Endothelial cell of umbilical vein (primary cell): Measurements from ENCODE around the gene CRB1. TPM values are rescaled to one million over a fixed set of nuclear protein-coding genes. Genes with fewer than 3 reads are reported as not detected.

Experiments used
- BruUV-seq: library from RNA; stranded (reverse); fragments of 400-500 nt; replicated peaks from 2 replicates; lab custom pipeline; 2021; lab: Mats Ljungman, UMichigan
- CTCF ChIA-PET: fragments of 300-600, 350-600 bp; sonication (Branson Sonifier 250); formaldehyde crosslinking; loops from one replicate; lab custom pipeline; 2021; ENCODE audit warnings: antibody characterized with exemption, inconsistent platforms; lab: Charles Lee
- POLR2A ChIA-PET: fragments of 300-600, 350-600 bp; sonication (Branson Sonifier 250); formaldehyde crosslinking; loops from one replicate; lab custom pipeline; 2021; ENCODE audit warnings: antibody characterized with exemption, inconsistent platforms; lab: Charles Lee
- DNase-seq: peaks from one replicate; pipeline ENCODE4 v3.0.0-alpha.2; 2011; ENCODE audit warnings: low read depth, low spot score
- FAIRE-seq: peaks from 2 replicates; lab custom pipeline; 2011; peaks lifted over from hg19 to GRCh38; lab: Jason Lieb, UNC
- H2AFZ ChIP-seq: 2 replicates; pipeline ENCODE4 v1.6.0; 2012; ENCODE audit warnings: low read depth, low read length, control low read depth, inconsistent platforms
- H3K27ac ChIP-seq: 2 replicates; pipeline ENCODE4 v1.5.1; 2011; ENCODE audit warnings: low read depth, mild to moderate bottlenecking, control low read depth, low read length, moderate library complexity; ENCODE audit not compliant: insufficient read depth
- H3K27me3 ChIP-seq, 2 experiments: 2 replicates each; pipeline versions ENCODE4 v1.6.0 to v1.6.1; 2011; ENCODE audit warnings: low read length in 2 of 2, mixed read lengths in 1 of 2; ENCODE audit not compliant: control insufficient read depth in 2 of 2, insufficient read depth in 2 of 2
- H3K36me3 ChIP-seq, 2 experiments: 2 replicates in 1 of 2; 3 replicates in 1 of 2; pipeline ENCODE4 v1.5.1; 2011; ENCODE audit warnings: low read length in 2 of 2, mild to moderate bottlenecking in 1 of 2, moderate library complexity in 1 of 2; ENCODE audit not compliant: control insufficient read depth in 2 of 2, insufficient read depth in 2 of 2; ENCODE audit errors: extremely low read depth in 1 of 2
- H3K4me1 ChIP-seq: 3 replicates; pipeline ENCODE4 v1.5.1; 2011; ENCODE audit warnings: mild to moderate bottlenecking, low read length; ENCODE audit not compliant: control insufficient read depth, insufficient read depth; ENCODE audit errors: extremely low read depth
- H3K4me2 ChIP-seq: 2 replicates; pipeline ENCODE4 v1.6.1; 2011; ENCODE audit warnings: low read length, control low read depth, mixed read lengths; ENCODE audit not compliant: insufficient read depth
- H3K4me3 ChIP-seq, 3 experiments: fragments of 200-600 bp in 1 of 3; sonication (generic), shearing (Covaris generic) in 1 of 3; replicated peaks in 1 of 3; 2 replicates each; pipeline ENCODE4 v1.5.1; 2011 to 2016; ENCODE audit warnings: control low read depth in 3 of 3, low read length in 3 of 3, mild to moderate bottlenecking in 2 of 3, inconsistent platforms in 1 of 3, low read depth in 1 of 3, moderate library complexity in 1 of 3; ENCODE audit not compliant: insufficient read depth in 1 of 3
- H3K79me2 ChIP-seq: 2 replicates; pipeline ENCODE4 v1.6.0; 2012; ENCODE audit warnings: low read length, inconsistent platforms; ENCODE audit not compliant: control insufficient read depth, insufficient read depth
- H3K9ac ChIP-seq: replicated peaks from 2 replicates; pipeline ENCODE3; 2011; ENCODE audit warnings: low read length, control low read depth; ENCODE audit not compliant: insufficient read depth; ENCODE audit errors: extremely low read depth
- H3K9me1 ChIP-seq: replicated peaks from 3 replicates; pipeline ENCODE4 v1.6.0; 2011; ENCODE audit warnings: mild to moderate bottlenecking, low read length; ENCODE audit not compliant: control insufficient read depth, insufficient read depth; ENCODE audit errors: extremely low read depth
- H3K9me3 ChIP-seq: replicated peaks from 2 replicates; pipeline ENCODE4 v1.5.1; 2012; ENCODE audit warnings: low read length, inconsistent platforms; ENCODE audit not compliant: control insufficient read depth, insufficient read depth
- H4K20me1 ChIP-seq: replicated peaks from 2 replicates; pipeline ENCODE3; 2011; ENCODE audit warnings: mild to moderate bottlenecking, low read length; ENCODE audit not compliant: control insufficient read depth, insufficient read depth; ENCODE audit errors: extremely low read depth
- CTCF ChIP-seq, 2 donors: IDR thresholded peaks; 1 replicate in 1 of 2; 2 replicates in 1 of 2; pipeline ENCODE4 v1.5.1; 2011; ENCODE audit warnings: low read length in 2 of 2, mild to moderate bottlenecking in 2 of 2, moderate library complexity in 2 of 2, control low read depth in 1 of 2, inconsistent platforms in 1 of 2, low read depth in 1 of 2; ENCODE audit not compliant: insufficient read depth in 1 of 2; ENCODE audit errors: extremely low read depth in 1 of 2
- EZH2 ChIP-seq: IDR thresholded peaks from 2 replicates; pipeline ENCODE4 v1.6.1; 2012; ENCODE audit warnings: borderline replicate concordance, low read depth, mild to moderate bottlenecking, moderate library complexity, low read length, inconsistent platforms; ENCODE audit not compliant: severe bottlenecking
- FOS ChIP-seq: IDR thresholded peaks from 2 replicates; pipeline ENCODE4 v1.6.1; 2011; ENCODE audit warnings: mild to moderate bottlenecking, low read length, moderate library complexity, borderline replicate concordance; ENCODE audit not compliant: insufficient read depth
- GATA2 ChIP-seq: IDR thresholded peaks from 2 replicates; pipeline ENCODE4 v1.7.0; 2011; ENCODE audit warnings: low read depth, mild to moderate bottlenecking, moderate library complexity, mixed read lengths, low read length; ENCODE audit not compliant: insufficient read length, insufficient read depth
- JUN ChIP-seq: IDR thresholded peaks from 2 replicates; pipeline ENCODE4 v1.6.1; 2011; ENCODE audit warnings: borderline replicate concordance, low read depth; ENCODE audit not compliant: insufficient read length, insufficient read depth
- MYC ChIP-seq: IDR thresholded peaks from one replicate; pipeline ENCODE4 v1.6.1; 2011; ENCODE audit warnings: mild to moderate bottlenecking, low read depth, low read length
- POLR2A ChIP-seq: IDR thresholded peaks from 2 replicates; pipeline ENCODE4 v1.6.1; 2012; ENCODE audit warnings: low read depth, mild to moderate bottlenecking, control low read depth, low read length
- POLR2AphosphoS5 ChIP-seq: IDR thresholded peaks from 2 replicates; pipeline ENCODE4 v1.6.1; 2012; ENCODE audit warnings: low read depth, mild to moderate bottlenecking, control low read depth, low read length, moderate library complexity; ENCODE audit not compliant: insufficient read depth
- dilution Hi-C: fragments of 300-500 bp; cut with MboI; formaldehyde crosslinking; loops from one replicate; pipeline ENCODE4 v1.15.0; 2019; ENCODE audit warnings: low sequenced_read_pairs; ENCODE audit not compliant: extremely low pct_ligation_motif_present
- intact Hi-C: fragments of 100-400 bp; cut with micrococcal nuclease; formaldehyde crosslinking; loops from one replicate; pipeline ENCODE4 v1.10.0; 2022
- polyA plus RNA-seq, 4 experiments: library from polyadenylated mRNA; depleted of rRNA in 3 of 4; stranded (reverse) in 3 of 4; unstranded in 1 of 4; fragments of >200 nt; gene quantifications; 2 replicates each; pipeline versions ENCODE4 v1.2.1 to v1.2.3, GENCODE V29; 2011 to 2012; ENCODE audit warnings: missing spikeins in 1 of 4
- total RNA-seq: library from RNA; stranded (reverse); gene quantifications from 2 replicates; pipeline ENCODE4 v1.2.3, GENCODE V29; 2021
- TF ChIP-seq, protein P1 (sequence below): IDR thresholded peaks from 2 replicates; pipeline ENCODE4 v1.6.1; 2011; ENCODE audit not compliant: insufficient read depth, insufficient read length

Gene CRB1
- total and polyA plus RNA-seq, 2 donors (not counting 3 experiments of a cell fraction or from before 2014, with no cell fraction given): not detected

DNA sequence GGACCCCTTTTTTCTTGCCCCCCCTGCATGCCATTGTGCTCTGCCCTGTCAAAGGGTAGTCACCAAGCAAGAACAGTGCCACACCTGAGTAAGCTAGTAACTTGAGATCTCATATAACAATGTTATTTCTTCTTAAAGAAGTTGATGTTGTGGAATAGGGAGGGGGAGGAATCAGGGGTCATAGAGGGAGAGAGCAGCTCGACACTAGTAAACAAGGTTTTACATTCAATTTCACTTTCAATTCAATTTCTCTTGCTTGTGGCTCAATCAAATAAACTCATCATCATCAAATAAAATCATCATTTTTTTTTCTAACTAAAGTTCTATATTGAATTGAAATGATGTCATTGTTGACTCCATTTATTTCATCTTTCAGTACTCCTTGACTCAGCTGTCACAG is 106.4 kb downstream of the CRB1 start:
- DNase-seq (no peak), FAIRE-seq (no peak)
- H3K36me3 ChIP-seq: no peaks in the 10 kb centered on the region
- H3K27ac ChIP-seq: no peak overlapping the region
- H3K9ac ChIP-seq: no peak overlapping the region
- no peaks in the 10 kb centered on the region for H3K4me1 ChIP-seq
- no peaks in the 10 kb centered on the region for H3K27me3 ChIP-seq
- no peak overlapping the region for H2AFZ ChIP-seq
- H3K9me1 ChIP-seq: no peaks in the 10 kb centered on the region
- ChIA-PET CTCF (no interaction called here), POLR2A (no interaction called here)
- no peaks in the 10 kb centered on the region for H3K9me3 ChIP-seq
- TF ChIP-seq MYC (no peak), CTCF (IDR thresholded peaks at IDR 0.05; ENCODE audit: extremely low read depth in 1 of 2, insufficient read depth in 1 of 2, low read depth in 1 of 2, low read length in 2 of 2) (no peak), FOS (no peak), EZH2 (no peak), GATA2 (no peak), POLR2AphosphoS5 (no peak), POLR2A (no peak), JUN (no peak)
- TF ChIP-seq, protein P1, sequence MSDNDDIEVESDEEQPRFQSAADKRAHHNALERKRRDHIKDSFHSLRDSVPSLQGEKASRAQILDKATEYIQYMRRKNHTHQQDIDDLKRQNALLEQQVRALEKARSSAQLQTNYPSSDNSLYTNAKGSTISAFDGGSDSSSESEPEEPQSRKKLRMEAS: no peak
- no TSS peak for BruUV-seq
- no peak overlapping the region for H3K4me2 ChIP-seq
- intact Hi-C loops (no loop called here), dilution Hi-C loops (no loop called here)
- H4K20me1 ChIP-seq: no peaks in the 10 kb centered on the region
- no peaks in the 10 kb centered on the region for H3K79me2 ChIP-seq
- no peak overlapping the region for H3K4me3 ChIP-seq
